ENCODE measurements around the gene HLA-DOA. TPM values are rescaled to one million over a fixed set of nuclear protein-coding genes. Genes with fewer than 3 reads are reported as not detected.

Gene HLA-DOA
- total and polyA plus RNA-seq, 4 donors, result 0.69 to 3.0 (median 1.6) TPM

- Histone ChIP-seq H3K9me3 (ENCODE audit: control insufficient read depth in 4 of 4, low read length in 3 of 4) (no peaks in the 10 kb centered on the region), H3K27ac (ENCODE audit: low read depth in 1 of 2, low read length in 2 of 2) (peak overlapping the region; percentile 69 to 77), H3K27me3 (ENCODE audit: control insufficient read depth in 4 of 4, insufficient read depth in 4 of 4, low read length in 3 of 4) (no peaks in the 10 kb centered on the region), H3K4me1 (ENCODE audit: control insufficient read depth in 4 of 4, insufficient read depth in 4 of 4, low read length in 3 of 4) (peaks cover 0 to 8% (median 3%) of the 10 kb centered on the region in 4 donors), H3K36me3 (ENCODE audit: control insufficient read depth in 4 of 4, insufficient read depth in 3 of 4, low read depth in 1 of 4, low read length in 3 of 4) (no peaks in the 10 kb centered on the region), H3K9ac (ENCODE audit: low read depth in 1 of 2, low read length in 2 of 2) (peak overlapping the region in 1 of 2 donors; percentile 69), H3K4me3 (ENCODE audit: low read depth in 1 of 3, low read length in 3 of 3) (peak overlapping the region in 1 of 3 donors; percentile 1)
- 18% methylated on average over 6 of the region's 6 CpGs for WGBS
- DNase-seq (ENCODE audit: low spot score), result no peak
- peak in 1 of 2 donors; percentile 23 for TF ChIP-seq RXRA (IDR thresholded peaks at IDR 0.05)
- TF ChIP-seq YY1 (IDR thresholded peaks at IDR 0.05), result peak; percentile 63
- peak in 1 of 2 donors; percentile 44 for TF ChIP-seq EGR1 (IDR thresholded peaks at IDR 0.05; ENCODE audit: low read depth in 2 of 2)
- TF ChIP-seq SP1 (IDR thresholded peaks at IDR 0.05), result peak; percentile 56
- no peak for TF ChIP-seq ZBTB33 (IDR thresholded peaks at IDR 0.05)
- peak in 1 of 2 donors; percentile 22 for TF ChIP-seq RAD21 (IDR thresholded peaks at IDR 0.05)
- TF ChIP-seq MAX (IDR thresholded peaks at IDR 0.05), result peak; percentile 76
- no peak for TF ChIP-seq HNF4A (conservative IDR thresholded peaks at IDR 0.05)
- no peak for TF ChIP-seq FOXA2 (IDR thresholded peaks at IDR 0.05)
- TF ChIP-seq HNF4G (IDR thresholded peaks at IDR 0.05), result no peak
- TF ChIP-seq NR2F2 (IDR thresholded peaks at IDR 0.05), result no peak
Measured at GRCh38 chr6:33018904-33019303, 9.5 kb upstream of the HLA-DOA start.

- DNase-seq (ENCODE audit: low spot score), result no peak
- Histone ChIP-seq H3K27me3 (ENCODE audit: control insufficient read depth in 4 of 4, insufficient read depth in 4 of 4, low read length in 3 of 4) (peaks cover 0 to 4% (median 0%) of the 10 kb centered on the region in 4 donors), H3K4me1 (ENCODE audit: control insufficient read depth in 4 of 4, insufficient read depth in 4 of 4, low read length in 3 of 4) (peaks cover 0 to 8% (median 3%) of the 10 kb centered on the region in 4 donors), H3K9ac (ENCODE audit: low read depth in 1 of 2, low read length in 2 of 2) (no peak overlapping the region), H3K27ac (ENCODE audit: low read depth in 1 of 2, low read length in 2 of 2) (peak overlapping the region in 1 of 2 donors; percentile 69), H3K4me3 (ENCODE audit: low read depth in 1 of 3, low read length in 3 of 3) (no peak overlapping the region), H3K9me3 (ENCODE audit: control insufficient read depth in 4 of 4, low read length in 3 of 4) (no peaks in the 10 kb centered on the region), H3K36me3 (ENCODE audit: control insufficient read depth in 4 of 4, insufficient read depth in 3 of 4, low read depth in 1 of 4, low read length in 3 of 4) (no peaks in the 10 kb centered on the region)
- no peak for TF ChIP-seq CTCF (IDR thresholded peaks at IDR 0.05; ENCODE audit: low read depth, low read length, missing input control)
- TF ChIP-seq REST (IDR thresholded peaks at IDR 0.05), result no peak
- no peak for TF ChIP-seq GABPA (IDR thresholded peaks at IDR 0.05 in 1 of 2, conservative IDR thresholded peaks at IDR 0.05 in 1 of 2)
- no peak for TF ChIP-seq FOXA1 (IDR thresholded peaks at IDR 0.05)
- no peak for TF ChIP-seq HNF4A (conservative IDR thresholded peaks at IDR 0.05)
- no peak for TF ChIP-seq ATF3 (IDR thresholded peaks at IDR 0.05)
- no peak for TF ChIP-seq RXRA (IDR thresholded peaks at IDR 0.05)
- TF ChIP-seq MAX (IDR thresholded peaks at IDR 0.05), result no peak
- TF ChIP-seq HNF4G (IDR thresholded peaks at IDR 0.05), result no peak
- no peak for TF ChIP-seq ZBTB33 (IDR thresholded peaks at IDR 0.05)
Measured at GRCh38 chr6:33018418-33018817, 9.0 kb upstream of the HLA-DOA start.

Measured in liver (tissue), 9 donors.